ENCODE measurements around the gene TRAPPC5.

DNA sequence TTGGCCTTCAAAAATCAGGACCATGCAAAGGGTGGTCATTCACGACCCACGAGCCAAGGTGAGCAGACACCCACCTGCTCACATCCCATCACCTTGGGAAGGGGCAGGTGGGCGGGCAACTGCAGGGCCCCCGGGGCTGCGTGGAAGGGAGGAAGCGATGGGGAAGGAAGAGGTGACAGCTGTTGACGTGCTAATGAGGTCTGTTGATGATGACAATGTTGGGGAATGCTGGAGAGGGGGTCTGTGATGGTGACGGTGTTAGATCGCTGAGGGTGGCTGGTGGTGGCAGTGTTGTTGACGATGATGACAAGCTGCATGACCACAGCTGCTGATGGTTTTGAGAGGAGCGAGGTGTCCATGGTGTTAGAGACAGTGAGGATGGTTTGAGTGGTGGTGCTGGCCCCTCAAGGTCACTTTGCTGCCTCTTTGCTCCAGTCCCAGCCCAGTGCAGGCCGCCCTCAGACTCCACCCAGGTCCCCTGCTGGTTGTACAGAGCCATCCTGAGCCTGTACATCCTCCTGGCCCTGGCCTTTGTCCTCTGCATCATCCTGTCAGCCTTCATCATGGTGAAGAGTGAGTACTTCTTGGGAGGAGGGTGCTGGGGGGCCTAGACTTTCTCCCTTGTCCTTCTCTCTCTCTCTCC, 2.8 kb upstream of the TRAPPC5 start:
- TF ChIP-seq CTCF (IDR thresholded peaks at IDR 0.05; ENCODE audit: low read length) (no peak), EZH2 (optimal IDR thresholded peaks at IDR 0.05; ENCODE audit: low read depth, low read length) (no peak)
